HG02798 (cell line): Measurements from ENCODE around the gene MAPKBP1.
"Not testable (repeated sequence)": the region's sequence is repeated elsewhere in the genome, so short reads cannot be mapped to it uniquely, and the experiment has no call there.

Experiments used
- ATAC-seq: cut with Tn5 transposase; IDR thresholded peaks from one replicate; pipeline ENCODE4 v1.9.1; 2021; ENCODE audit warnings: mild to moderate bottlenecking; ENCODE audit not compliant: unreplicated experiment, poor library complexity

MAPKBP1 gene

DNA sequence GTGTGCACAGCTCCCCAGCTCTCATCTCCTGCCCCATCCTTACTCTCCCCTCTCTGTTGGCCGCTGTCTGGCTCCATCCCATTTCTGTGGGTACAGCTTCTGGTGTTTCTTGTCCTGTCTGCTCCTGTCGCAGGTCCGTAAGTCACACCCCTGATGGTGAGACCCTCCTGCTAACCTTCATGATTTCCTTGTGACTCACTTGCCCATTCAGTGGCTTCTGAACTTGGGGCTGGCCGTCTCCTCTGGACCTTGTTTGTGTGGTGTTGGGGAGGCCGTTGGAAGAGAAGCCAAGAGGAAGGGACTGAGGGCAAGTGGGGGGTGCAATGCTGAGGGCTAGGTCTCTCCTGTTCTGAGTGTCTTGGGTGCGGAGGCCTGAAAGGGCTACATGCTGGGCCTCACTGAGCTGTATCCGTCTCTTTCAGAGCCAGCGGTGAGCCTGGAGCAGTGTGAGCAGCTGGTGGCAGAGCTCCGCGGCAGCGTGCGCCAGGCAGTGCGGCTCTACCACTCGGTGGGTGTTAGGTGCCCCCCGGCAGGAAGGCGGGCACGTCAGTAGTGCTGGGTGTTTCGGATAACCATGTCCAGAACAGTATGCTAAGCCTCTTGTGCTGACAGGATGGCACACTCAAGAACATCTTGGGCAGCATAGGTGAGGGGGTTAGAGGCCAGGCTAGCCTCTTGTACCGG is 49.9 kb downstream of the MAPKBP1 start:
- no peak for ATAC-seq

DNA sequence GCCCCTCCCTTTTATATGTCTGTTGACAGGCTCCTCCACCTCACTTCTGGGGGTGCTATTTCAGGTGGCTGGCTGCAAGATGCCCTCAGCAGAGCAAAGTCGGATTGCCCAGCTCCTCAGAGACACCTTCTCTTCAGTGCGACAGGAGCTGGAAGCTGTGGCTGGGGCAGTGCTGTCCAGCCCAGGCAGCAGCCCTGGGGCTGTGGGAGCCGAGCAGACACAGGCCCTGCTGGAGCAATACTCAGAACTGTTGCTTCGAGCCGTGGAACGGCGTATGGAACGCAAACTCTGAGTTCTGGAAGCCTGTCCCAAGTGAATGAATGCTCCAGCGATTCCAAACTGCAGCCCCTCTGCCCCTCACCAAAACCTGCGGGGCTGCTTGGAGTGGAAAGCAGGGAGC is 50.9 kb downstream of the MAPKBP1 start:
- no peak for ATAC-seq

DNA sequence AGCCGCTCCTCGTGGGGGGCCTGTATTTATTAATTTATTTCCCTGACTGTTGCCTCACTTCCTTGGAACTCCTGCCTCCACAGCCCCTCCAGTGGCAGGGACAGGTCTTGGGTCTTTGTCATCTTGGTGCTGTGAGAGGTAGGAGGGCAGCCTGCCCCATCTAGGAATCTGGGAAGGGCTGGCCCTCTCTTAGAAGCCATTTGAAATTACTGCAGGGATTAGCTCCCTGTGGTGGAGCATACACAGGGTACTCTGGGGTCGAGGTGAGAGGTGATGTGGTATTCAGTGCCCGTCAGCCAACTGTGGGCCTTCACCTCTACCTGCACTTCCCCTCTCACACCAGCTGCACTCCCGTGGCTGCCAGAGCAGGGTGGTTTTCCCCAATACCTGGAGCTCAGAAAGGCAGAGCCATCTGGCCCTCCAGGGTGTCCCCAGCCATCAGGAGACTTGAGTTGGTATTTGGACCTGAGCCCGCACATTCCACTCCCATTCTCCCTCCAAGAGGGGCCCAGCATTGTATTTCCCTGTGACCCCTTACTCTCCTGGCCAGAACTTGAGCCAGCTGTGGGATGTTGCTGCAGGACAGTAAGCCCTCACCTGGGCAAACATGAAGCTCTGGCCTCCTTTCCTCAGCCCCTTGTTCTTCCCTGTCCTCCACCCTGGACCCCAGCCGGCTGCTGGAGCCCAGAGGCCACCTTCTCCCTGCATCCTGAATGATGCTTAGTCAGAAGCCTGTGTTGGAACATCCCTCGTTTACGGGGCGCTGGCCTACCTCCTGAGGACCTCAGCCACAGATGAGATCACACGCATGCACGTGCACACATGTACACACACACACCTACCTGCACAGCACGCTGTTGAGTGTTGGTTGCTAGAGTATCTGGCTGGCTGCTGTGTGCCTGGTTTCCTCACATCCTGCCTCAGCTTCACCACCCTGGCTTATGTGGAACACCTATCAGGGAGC is 51.6 kb downstream of the MAPKBP1 start:
- ATAC-seq: no peak

DNA sequence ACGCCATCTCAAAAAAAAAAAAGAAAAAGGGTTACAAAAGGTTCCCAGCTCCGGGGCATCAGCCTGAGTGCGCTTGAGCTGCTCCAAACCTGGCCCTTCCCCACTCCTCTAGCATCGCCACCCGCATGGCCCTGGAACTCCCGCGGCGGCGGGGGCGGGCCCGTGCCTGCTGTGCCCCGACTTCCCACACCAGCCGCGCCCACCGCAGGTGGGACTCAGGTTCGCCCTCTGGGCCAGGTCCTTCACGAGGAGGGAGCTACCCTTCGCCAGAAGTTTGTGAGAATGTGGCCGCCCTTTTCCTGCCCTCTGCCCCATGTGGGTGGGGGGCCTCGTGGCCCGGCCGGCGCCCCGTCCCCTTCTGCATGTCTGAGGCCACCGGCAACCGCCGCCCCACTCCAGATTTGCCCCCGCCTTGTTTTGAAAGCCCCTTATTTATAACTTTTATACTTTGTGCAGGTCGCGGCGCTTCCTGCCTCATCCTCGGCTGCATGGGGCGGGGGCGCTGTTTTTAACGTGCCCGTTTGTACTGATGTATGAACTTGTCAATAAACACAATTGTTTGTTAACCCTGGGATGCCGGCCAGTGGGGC is 53.1 kb downstream of the MAPKBP1 start:
- ATAC-seq: peak; percentile 3

DNA sequence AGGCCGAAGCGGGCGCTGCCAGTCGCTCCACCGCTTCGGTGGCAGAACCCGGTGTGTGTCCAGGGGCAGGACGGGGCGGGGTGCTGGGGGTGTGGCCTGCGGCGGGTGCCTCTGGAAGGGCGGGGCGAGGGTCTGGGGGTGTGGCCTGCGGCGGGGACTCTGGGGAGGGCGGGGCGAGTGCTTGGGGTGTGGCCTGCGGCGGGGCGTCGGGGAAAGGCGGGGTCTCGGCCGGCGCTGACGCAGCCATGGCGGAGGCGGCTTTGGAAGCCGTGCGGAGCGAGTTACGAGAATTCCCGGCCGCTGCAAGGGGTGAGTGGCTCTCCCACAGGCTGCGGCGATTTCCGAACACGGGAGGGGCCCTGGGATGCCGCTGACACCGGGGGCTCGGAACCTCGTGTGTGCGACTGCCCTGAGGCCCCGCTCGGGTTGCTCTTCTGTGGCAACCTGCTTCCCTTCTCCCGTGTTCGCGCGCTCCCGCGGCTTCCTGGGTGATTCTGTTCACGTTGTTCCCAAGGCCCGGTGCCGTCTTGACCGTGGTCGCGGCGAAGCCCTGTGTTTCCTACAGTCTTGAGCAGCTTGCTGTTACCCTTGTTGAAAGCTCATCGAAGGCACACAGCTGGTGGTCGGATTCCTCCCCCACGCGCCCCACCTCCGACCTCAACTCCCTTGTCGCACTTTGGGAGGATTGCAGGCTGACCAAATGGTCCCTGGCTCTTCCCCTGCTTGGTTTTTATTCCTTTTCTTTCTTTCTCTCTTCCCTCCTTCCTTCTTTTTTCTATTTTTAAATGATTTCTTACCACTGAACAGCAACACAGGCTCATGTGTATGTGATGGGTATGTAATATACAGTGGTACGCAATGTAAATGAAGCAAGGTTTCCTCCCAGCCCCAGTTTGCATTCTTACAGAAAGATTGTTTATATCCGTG is 53.9 kb downstream of the MAPKBP1 start, which contains the start of gene JMJD7:
Gene JMJD7, plus strand, starts transcription at position 213 of the 927 bp plus-strand sequence. Its CDS starts 33 bp downstream, at position 246.
- ATAC-seq: peak; percentile 86

DNA sequence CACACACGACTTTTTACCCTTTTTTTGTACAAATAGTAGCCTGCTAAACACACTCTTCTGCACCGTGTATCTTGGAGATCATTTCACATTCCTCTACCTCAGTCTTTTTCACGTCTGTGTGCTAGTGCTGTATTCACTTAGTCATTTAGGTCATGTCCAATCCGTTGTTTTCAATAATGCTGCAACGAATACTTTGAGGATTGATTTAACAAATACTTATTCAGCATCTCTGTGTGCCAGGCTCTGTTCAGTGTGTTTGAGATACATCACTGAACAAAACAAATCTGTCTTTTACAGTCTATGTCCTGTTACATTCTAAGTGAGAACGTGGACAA is 54.5 kb downstream of the MAPKBP1 start:
- no peak for ATAC-seq

DNA sequence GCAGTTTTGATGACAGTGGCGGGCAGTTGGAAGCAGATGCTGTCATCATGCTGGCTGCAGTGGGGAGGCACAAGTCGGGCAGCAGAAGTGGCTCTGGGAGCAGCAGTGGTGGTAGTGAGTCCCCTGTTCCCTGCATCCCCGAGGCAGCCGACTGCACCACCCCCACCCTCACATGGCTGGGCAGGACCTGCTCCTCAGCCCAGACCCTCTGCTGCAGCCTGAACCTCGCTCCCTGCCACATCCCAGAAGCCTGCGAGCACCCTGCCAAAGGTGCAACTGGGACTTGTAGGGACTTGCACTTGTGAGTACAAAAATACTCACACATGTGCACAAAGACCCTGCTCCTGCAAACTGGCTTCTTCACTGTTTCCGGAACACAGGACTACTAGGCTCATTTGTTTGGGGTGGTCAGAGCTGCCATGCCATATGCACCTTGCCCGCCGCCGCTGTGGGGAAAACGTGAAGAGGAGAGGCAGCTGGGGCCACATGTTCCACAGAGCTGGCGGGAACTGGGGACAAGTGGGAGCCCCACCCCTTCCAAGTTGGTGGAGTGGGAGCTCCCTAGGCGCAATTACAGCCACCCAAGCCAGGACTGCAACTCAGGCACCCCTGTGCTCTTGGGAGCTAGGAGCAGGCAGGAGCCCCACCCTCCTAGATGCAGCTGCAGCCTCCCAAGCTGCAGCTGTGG is 55.8 kb downstream of the MAPKBP1 start:
- ATAC-seq: no peak

DNA sequence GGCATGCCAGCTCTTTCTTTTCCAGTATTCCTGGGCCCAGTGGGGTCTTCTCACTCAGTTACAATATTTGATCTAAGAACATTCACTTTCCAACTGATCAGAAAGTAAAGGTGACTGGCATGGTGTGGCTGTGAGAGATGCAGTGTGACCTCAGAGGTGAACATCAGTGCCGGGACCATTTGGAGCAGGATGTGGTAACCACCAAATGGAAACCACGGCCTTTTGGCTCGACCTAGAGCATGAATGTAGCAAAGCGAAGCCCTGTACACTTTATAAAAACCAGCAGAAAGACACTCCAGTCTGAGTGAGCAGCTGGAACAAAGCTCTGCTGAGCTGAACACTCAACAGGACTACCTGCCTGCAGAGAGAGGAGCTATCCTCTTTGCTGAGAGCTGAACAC is 57.0 kb downstream of the MAPKBP1 start:
- ATAC-seq: not testable (repeated sequence)

DNA sequence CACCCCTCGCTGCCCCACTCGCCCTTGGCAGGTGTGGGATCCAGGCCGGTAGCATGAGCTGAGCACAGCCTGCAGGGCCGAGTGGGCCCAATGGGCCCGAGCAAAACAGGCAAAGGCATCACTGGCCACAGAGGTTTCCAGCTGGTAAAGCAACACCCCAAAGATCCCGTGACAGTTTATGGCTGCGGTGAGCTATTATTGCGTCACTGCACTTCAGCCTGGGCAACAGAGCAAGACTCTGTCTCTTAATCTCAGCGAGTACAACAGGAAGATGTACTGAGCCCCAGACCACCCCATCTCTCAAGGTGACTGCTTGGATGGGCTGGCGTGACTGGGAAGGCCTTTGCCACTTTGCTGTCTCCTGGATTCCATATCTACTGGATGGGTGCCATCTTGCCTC is 57.9 kb downstream of the MAPKBP1 start:
- ATAC-seq: no peak

DNA sequence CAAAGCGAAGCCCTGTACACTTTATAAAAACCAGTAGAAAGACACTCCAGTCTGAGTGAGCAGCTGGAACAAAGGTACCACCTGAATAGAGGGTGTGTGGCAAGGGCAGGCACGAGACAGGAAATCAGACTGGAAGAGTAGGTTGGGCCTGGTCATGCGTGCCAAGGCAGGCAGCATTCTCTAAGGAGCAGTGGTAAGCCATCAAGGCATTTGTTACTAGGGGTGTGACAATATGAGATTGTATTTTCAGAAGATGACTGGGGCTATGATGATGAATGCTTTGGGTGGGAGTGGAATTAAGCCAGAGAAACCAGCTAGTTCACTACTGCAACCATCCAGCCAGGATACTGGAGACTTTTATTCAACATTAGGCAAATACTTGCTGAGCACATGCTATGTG is 58.6 kb downstream of the MAPKBP1 start:
- ATAC-seq: no peak

DNA sequence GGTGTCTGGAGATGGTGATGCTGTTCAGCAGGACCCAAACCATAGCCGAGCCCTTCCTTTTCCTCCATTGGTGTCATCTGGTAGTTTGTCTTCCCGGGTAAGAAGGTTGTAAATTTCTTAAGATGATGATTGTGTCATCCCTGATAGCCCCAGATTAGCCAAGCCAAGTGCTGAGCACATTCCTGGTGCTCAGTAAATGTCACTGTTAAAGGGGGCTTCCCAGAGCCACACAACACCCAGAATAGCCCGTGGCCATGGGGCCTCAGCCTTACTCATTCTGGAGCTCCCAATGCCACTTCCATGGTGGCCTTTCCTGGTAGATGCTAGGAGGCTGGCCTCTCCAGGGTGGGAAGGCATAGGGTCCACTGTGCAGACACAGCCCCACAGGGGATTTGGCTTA is 59.8 kb downstream of the MAPKBP1 start:
- no peak for ATAC-seq

DNA sequence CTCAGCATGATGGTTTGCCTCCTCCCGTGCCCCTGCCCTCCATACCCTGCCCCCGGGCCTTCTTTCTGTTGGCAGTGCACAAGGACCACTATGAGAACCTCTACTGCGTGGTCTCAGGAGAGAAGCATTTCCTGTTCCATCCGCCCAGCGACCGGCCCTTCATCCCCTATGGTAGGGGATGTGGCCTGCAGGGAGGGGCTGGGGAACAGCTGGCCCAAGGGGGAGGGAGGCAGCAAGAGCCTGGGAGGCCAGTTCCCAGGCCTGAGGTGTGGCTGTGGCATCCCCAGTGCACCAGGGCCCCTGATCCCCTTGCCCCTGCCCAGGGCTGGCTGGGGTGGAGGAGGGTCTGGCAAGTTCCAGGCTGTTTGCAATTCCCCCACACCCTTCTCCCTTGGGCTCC is 61.8 kb downstream of the MAPKBP1 start:
- ATAC-seq: no peak

DNA sequence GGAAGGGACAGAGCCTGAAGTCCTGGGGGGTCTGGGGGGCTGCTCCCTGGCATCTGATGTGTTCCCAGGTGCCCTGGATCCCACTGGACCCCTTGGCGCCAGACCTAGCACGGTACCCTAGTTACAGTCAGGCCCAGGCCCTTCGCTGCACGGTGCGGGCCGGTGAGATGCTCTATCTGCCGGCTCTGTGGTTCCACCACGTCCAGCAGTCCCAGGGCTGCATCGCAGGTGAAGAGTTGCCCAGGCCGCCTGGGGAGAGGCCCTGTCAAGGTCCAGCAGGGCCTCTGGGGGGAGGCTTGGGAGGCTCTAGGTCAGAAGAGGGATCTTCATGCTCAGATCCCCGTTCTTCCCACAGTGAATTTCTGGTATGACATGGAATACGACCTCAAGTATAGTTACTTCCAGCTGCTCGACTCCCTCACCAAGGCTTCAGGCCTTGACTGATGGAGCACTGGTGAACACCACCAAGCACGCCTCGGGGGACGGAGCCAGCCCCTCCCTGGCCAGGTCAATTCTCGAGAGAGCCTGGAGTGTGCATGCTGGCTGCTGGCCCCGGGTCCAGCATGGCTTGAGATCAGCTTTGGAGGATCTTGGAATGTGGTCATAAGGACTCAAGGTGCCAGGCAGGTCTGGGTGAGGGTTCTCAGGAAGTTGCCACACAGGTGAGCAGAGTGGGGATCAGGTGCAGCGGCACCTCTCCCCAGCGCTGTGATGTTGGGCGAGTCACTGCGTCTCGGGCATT is 62.6 kb downstream of the MAPKBP1 start:
- ATAC-seq: no peak

DNA sequence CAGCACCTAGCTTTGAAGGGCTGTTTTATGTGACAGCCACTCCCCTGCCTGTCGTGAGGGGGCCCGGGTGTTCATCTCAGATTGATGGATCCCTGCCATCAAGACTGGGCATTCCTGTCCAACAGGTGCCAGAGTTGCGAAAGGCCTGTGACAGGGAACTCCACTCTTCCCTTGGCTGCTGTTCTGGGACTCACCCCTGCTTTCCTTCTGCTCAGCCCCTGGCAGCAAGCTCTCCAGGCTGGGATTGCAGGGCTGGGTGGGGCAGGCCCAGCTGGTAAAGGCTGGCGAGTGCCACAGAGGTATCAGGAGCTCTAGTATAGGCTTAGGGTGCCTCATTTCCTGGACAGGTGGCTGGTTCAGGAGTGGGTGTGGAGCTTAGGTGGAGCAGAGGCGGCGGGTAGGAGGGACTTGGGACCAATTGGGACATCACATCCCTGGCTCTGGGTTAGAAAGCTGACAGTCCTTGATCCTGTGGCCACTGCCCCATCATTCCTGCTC is 64.2 kb downstream of the MAPKBP1 start, which contains the start of gene PLA2G4B:
Gene PLA2G4B, plus strand, starts transcription at position 448 of the 498 bp plus-strand sequence. CDS start 67 bp downstream, outside the sequence.
- ATAC-seq: no peak

DNA sequence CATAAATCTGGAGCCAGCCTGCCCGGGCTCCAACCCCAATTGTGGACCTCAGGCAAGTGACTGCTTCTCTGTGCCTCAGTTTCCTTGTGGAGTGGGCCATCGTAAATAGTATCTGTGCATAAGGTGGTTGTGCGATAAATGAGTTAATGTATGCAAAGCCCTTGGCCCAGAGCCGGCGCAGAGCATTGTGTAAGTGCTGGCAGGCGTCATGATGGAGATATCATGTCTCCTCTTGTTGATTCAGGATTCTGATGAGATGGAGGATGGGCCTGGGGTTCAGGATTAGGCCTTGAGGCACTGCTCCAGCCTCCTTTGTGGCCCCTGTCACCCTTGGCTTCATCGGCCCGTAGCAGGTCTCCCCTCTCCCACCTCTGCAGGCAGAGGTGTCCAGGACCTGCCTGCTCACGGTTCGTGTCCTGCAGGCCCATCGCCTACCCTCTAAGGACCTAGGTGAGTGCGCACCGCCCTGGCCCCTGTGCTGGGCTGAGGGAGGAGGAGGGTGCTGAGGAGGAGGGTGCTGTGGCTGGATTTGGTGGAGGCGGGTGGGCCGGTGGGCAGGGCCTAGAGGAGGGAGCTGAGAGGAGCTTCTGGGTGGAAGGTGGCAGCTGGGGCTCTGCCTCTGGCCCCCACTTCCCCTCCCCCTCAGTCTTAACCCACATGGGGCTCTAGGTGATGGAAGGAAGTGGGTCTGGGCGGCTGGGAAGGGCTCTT is 65.7 kb downstream of the MAPKBP1 start:
- ATAC-seq: no peak

DNA sequence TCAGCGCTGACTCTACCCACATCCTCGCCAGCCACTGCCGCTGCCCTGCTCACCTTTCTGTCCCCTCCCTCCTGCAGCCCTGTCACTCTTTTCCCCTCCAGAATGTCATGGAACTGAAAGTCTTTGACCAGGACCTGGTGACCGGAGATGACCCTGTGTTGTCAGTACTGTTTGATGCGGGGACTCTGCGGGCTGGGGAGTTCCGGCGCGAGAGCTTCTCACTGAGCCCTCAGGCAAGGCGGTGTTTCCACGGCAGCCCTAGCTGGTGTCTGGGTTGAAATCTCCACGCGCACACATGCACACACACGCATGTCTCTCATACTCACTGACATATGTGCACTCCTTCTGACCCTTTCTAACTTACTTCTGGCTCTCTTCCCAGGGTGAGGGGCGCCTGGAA is 66.4 kb downstream of the MAPKBP1 start:
- no peak for ATAC-seq

DNA sequence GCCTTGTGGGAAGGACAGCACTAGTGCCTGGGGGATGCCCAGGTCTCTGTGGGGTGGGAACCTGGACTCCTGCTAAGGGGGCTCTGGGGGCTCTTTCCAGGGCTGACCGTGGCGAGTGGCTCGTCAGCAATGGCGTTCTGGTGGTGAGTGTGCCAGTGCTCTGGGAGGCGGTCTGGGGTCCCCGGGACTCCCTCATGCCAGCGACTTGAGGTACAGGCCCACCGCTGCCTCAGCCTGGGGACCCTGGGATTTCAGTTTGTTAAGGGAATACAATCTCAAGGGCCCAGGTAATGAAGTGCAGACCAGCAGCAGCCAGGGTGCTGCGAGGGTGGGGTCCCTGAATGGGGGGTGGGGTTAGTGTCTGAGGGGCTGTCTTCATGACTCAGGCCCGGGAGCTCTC is 66.8 kb downstream of the MAPKBP1 start:
- no peak for ATAC-seq

DNA sequence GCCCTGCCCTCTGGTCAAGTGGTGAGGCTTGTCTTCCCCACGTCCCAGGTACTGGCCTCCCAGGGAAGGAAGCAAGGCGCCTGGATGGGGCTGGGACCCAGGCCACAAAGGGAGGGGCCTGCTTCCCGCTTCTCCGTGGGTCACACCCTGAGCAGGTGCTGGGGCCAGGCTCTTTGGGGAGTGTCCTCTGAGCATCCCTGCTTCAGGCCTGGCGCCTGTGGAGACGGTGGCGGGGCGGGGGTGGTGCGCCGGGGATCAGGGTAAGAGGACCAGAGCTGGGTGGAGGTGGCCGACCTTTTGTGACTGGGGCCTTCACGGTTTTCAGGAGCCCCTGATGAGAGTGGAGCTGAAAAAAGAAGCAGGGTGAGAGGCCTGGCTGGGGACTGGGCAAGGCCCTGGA is 67.9 kb downstream of the MAPKBP1 start:
- ATAC-seq: no peak
